Adrenal gland (tissue), 5 donors: ENCODE measurements around the gene BCL2.

Experiments used
- CTCF ChIP-seq, 6 experiments: fragments of 450-650 bp in 4 of 6; fragments of 200-600 bp in 2 of 6; sonication (generic) in 1 of 6; IDR thresholded peaks; 1 replicate in 5 of 6; 2 replicates in 1 of 6; pipeline versions ENCODE4 v1.5.1 to v1.8.0; 2016 to 2021; ENCODE audit warnings: antibody characterized with exemption in 6 of 6, mild to moderate bottlenecking in 2 of 6, moderate library complexity in 1 of 6
- POLR2A ChIP-seq, 2 donors: fragments of 450-650 bp; IDR thresholded peaks; one replicate each; pipeline ENCODE4 v1.6.1; 2017; ENCODE audit warnings: antibody characterized with exemption in 2 of 2, mild to moderate bottlenecking in 2 of 2, moderate library complexity in 1 of 2
- donor health status: DM: no; HTN: no; CAD: no.

- no peak for TF ChIP-seq CTCF (IDR thresholded peaks at IDR 0.05)
- no peak for TF ChIP-seq POLR2A (IDR thresholded peaks at IDR 0.05)
These were observed 132.4 kb downstream of the BCL2 start for GRCh38 chr18:63187223-63187574.
